KOPT-K1 (cell line): ENCODE measurements around the gene TRIP10.

Source experiments
- H3K27ac ChIP-seq: fragments of 200-600 bp; sonication (generic); 2 replicates; pipeline ENCODE4 v1.5.1; 2016; ENCODE audit warnings: antibody characterized with exemption, mild to moderate bottlenecking, low read depth, low read length; ENCODE audit not compliant: poor library complexity, severe bottlenecking
- H3K36me3 ChIP-seq: fragments of 200-600 bp; sonication (generic); 2 replicates; pipeline ENCODE4 v1.5.1; 2017; ENCODE audit warnings: antibody characterized with exemption, mild to moderate bottlenecking, low read length, moderate library complexity; ENCODE audit not compliant: insufficient read depth
- H3K9me3 ChIP-seq: fragments of 200-600 bp; sonication (generic); 2 replicates; pipeline ENCODE4 v1.5.1; 2017; ENCODE audit warnings: antibody characterized with exemption, low read length, mild to moderate bottlenecking; ENCODE audit not compliant: insufficient read depth, poor library complexity, severe bottlenecking

The TRIP10 gene, protein sequence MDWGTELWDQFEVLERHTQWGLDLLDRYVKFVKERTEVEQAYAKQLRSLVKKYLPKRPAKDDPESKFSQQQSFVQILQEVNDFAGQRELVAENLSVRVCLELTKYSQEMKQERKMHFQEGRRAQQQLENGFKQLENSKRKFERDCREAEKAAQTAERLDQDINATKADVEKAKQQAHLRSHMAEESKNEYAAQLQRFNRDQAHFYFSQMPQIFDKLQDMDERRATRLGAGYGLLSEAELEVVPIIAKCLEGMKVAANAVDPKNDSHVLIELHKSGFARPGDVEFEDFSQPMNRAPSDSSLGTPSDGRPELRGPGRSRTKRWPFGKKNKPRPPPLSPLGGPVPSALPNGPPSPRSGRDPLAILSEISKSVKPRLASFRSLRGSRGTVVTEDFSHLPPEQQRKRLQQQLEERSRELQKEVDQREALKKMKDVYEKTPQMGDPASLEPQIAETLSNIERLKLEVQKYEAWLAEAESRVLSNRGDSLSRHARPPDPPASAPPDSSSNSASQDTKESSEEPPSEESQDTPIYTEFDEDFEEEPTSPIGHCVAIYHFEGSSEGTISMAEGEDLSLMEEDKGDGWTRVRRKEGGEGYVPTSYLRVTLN

DNA sequence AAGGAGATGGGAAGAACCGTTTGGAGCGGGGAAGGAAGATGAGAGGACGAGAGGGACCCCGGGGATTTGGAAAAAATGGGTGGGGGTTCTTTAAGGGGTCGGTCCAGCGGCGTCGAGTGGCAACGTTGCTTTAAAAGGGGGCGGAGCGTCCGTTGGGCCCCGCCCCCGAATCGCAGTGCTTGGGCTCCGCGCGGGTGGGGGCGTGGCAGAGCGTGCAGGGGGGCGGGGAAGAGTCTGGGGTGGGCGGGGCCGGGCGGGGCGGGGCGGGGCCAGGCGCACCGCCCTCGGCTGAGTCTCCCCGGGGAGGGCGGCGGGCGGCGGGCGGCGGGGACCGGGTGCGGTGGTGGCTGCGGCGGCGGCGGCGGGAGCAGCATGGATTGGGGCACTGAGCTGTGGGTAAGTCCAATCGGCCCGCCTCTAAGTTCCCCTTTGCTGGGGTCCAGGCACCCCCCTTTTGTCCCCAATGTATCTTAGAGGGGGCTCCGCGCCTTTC is at the start of gene TRIP10:
TRIP10 (plus strand) TSS at position 291 of the 493 bp plus-strand sequence; CDS start at position 373, 82 bp downstream.
- H3K9me3 ChIP-seq, result no peaks in the 10 kb centered on the region
- peak within 1 kb of the TSS; percentile 65 for H3K27ac ChIP-seq
- H3K36me3 ChIP-seq, result no peaks in the 10 kb centered on the region

DNA sequence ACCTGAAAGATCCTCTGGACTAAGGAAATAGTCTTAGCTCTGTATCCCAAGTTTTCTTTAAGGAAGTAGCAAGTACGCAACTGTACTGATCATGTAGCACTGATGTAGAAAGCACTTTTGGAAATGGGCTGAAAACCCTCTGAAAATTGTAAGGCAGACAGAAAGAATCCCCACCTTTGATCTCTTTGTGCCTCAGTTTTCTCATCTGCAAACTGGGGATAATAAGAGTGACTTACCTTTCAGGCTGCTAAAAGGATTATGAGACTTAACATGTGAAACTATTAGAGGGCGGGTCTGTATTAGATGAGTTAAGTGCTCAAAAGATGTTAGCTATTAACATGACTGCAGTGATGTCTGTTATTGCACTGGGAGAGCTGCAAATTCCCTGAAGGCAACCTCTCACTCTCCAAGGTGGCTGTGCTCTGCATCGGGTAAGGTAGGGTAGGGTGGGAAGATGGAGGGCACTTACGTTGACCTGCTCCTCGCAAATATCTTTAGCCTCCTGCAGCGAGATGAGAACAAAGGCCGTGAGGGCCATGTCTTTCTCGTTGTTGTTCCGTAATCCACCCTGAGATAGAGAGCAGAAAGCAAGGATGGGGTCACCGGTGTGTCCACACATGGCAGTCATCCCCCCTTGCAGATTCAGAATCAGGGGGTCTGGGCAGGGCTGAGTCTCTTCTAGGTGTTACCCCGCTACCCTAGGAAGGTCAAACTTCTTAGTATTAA is 49.2 kb upstream of the TRIP10 start:
- H3K27ac ChIP-seq, result no peak overlapping the region
- H3K36me3 ChIP-seq, result no peaks in the 10 kb centered on the region

DNA sequence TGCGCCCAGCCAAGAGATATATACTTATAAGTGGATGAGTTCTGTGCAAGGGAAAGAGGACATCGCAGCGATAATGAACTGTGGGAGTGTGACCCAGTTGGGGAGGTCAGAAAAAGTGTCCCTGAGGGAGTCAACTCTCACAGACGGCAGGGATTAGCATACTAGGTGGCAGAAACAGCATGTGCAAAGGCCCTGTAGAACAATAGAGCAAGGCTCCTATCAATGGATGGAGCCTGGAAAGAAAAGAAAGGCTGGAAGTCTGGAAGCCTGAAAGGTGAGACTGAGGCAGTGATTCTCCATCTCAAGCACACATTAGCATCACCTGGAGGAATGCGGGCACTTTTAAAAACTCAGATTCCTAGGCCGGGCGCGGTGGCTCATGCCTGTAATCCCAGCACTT is 48.1 kb upstream of the TRIP10 start:
- Histone ChIP-seq H3K27ac (no peak overlapping the region), H3K36me3 (no peaks in the 10 kb centered on the region), H3K9me3 (no peaks in the 10 kb centered on the region)

More for the DNA sequence above, 49.2 kb upstream of the TRIP10 start:
- H3K9me3 ChIP-seq, result no peaks in the 10 kb centered on the region

DNA sequence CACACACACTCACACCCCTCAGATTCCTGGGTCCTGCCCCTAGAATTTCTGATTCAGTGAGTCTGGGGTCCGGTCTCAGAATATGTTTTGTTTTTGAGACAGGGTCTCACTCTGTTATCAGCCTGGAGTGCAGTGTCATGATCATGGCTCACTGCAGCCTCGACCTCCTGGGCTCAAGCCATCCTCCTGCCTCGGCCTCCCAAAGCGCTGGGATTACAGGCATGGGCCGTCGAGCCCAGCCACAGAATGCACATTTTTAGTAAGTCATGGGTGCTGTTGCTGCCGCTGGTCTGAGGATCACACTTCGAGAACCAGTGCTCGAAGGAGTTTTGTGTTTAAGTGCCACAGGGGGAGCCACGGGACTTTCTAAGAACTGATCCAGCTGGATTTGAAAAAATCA is 47.5 kb upstream of the TRIP10 start:
- no peak overlapping the region for H3K27ac ChIP-seq
- no peaks in the 10 kb centered on the region for H3K36me3 ChIP-seq

DNA sequence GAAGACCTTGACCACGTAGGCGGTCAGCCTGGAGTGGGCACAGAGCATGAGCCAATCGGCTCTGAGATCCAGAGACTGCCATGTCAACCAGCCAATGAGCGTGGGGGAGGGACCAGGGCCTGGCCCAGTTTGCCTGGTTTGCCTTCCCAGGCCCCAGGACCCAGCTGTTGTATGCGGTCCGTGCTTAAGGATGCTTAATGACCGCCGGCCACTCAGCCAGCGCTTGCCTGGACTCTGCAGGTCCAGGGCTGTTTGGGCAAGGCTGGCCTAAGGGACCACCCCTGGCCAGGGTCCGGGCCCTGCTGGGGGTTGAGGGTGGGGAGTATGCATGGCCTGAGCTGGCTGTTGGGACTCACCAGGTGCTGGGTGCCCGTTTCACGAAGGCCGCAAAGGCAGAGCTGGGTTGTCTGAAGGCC is 46.4 kb upstream of the TRIP10 start:
- Histone ChIP-seq H3K36me3 (no peaks in the 10 kb centered on the region), H3K27ac (no peak overlapping the region), H3K9me3 (no peaks in the 10 kb centered on the region)

More for the DNA sequence above, 47.5 kb upstream of the TRIP10 start:
- no peaks in the 10 kb centered on the region for H3K9me3 ChIP-seq

DNA sequence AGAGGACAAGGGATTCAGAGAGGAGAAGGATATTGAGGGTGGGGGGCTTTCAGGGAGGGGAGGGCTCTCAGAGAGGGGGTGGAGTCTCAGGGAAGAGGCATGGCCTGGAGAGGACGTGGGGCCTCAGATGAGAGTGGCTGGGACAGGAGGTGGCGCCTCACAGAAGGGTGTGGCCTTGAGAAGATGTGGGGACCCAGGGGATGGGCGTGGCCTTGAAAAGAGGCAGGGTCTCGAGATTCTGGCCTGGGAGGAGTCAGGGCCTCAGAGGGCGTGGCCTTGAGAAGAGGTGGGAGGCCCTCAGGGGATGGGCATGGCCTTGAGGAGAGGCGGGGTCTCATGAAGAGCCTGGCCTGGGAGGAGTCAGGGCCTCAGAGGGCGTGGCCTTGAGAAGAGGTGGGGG is 45.8 kb upstream of the TRIP10 start:
- Histone ChIP-seq H3K9me3 (no peaks in the 10 kb centered on the region), H3K27ac (no peak overlapping the region), H3K36me3 (no peaks in the 10 kb centered on the region)

DNA sequence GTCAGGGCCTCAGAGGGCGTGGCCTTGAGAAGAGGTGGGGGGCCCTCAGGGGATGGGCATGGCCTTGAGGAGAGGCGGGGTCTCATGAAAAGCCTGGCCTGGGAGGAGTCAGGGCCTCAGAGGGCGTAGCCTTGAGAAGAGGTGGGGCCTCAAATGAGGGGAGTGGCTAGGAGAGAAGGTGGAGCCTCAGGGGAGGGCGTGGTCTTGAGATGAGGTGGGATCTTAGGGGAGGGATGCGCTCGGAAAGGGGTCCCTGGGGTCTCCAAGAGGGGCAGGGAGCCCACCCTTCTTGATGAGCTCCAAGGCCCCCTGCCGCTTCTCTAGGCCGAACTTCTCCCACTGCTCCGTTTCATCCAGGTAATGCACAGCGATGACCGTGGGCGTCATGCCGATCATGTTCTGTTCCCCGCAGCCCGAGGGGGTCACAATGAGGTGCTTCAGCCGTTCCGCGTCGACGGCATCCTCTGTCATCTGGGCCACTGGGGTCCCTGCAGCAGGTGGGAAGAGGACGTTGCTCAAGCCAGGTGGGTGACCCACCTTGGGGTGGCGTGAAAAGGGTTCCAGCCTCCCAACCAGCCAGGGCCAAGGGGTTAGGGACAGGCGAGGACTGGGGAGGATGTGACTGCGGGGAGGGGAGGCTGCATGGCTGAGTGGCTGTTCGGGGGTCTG is 45.2 kb upstream of the TRIP10 start:
- no peak overlapping the region for H3K27ac ChIP-seq
- no peaks in the 10 kb centered on the region for H3K36me3 ChIP-seq
- no peaks in the 10 kb centered on the region for H3K9me3 ChIP-seq

DNA sequence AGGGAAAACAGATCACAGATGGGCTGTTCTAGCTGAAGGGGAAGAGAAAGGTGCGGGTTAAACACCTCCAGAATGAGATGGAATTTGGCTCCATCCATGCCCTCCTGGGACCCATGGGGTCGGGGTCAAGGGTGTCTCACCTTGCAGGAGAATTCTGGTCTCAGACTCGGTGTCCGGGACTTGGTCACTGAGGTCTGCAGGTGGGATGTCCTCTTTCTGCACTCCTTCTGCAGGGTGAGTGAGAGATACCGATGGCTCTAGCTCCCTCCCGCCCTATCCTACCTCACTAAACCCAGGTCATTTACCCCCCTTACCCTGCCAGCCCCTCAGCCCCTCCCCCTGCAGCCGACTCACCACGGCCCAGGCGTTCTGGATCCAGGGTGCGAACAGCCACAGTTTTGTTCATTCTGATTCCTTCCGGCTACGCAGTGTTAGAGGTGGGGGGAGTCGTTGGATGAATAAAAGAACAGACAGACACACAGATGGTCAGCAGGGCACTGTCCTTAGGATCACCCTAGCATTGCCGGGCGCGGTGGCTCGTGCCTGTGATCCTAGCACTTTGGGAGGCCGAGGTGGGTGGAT is 43.1 kb upstream of the TRIP10 start:
- Histone ChIP-seq H3K27ac (no peak overlapping the region), H3K9me3 (no peaks in the 10 kb centered on the region), H3K36me3 (no peaks in the 10 kb centered on the region)

DNA sequence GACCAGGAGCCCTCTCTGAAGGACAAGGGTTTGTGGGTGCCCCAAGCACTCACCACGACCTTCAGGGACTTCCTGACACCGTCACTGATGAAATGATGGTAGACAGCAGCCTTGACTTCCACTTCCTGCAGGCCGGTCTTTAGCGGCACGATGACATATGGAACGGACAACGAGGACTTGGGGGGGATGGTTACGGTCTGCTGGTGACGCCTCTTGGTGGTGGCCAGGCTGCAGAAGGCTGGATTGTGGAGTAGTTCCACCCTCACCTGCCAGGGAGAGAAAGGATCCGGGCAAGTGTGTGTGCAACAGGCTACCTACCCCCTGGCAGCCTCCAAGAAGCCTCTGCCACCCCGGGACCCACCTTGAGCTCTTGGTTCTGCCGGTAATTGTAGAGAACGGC is 42.2 kb upstream of the TRIP10 start:
- Histone ChIP-seq H3K36me3 (no peaks in the 10 kb centered on the region), H3K27ac (no peak overlapping the region), H3K9me3 (no peaks in the 10 kb centered on the region)

DNA sequence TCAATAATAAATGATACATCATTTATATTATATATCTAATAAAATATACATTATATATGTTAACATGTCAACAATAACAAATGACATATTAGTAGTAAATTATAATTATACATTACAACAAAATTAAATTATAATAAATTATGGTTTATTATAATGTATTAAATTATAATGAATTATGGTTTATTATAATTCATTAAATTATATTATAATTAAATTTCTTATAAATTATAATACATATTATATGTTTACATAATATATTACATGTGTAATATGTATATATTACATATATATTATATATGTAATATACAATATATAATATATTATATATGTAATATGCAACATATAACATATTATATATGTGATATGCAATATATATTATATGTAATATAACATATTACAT is 39.5 kb upstream of the TRIP10 start:
- Histone ChIP-seq H3K27ac (no peak overlapping the region), H3K9me3 (no peaks in the 10 kb centered on the region), H3K36me3 (no peaks in the 10 kb centered on the region)

DNA sequence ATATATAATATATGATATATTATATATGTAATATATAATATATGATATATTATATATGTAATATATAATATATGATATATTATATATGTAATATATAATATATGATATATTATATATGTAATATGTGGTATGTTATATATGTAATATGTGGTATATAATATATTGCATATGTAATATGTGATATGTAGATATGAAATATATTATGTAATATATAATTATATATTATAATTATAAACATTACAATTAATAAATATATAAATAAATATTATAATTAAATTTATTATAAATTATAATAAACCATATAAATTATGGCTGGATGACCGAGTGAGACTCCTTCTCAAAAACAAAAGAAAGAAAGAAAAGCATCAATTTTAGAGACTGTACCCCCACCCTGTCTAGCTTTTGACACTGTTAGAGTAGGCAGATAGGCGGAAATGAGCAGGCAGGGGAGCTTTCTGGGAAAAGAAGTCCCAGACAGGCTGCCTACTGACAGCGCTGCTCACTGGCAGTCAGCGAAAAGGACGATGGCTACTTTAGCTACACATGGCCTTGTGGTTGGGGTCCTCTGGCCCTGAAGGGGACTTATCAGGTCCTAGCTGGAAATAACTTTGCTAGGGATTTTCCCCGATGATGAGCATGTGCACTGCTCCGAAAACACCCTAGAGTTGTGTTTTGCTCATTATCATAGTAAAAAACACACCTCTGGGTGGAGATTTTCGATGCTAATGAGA is 38.7 kb upstream of the TRIP10 start:
- Histone ChIP-seq H3K36me3 (no peaks in the 10 kb centered on the region), H3K9me3 (no peaks in the 10 kb centered on the region), H3K27ac (no peak overlapping the region)

DNA sequence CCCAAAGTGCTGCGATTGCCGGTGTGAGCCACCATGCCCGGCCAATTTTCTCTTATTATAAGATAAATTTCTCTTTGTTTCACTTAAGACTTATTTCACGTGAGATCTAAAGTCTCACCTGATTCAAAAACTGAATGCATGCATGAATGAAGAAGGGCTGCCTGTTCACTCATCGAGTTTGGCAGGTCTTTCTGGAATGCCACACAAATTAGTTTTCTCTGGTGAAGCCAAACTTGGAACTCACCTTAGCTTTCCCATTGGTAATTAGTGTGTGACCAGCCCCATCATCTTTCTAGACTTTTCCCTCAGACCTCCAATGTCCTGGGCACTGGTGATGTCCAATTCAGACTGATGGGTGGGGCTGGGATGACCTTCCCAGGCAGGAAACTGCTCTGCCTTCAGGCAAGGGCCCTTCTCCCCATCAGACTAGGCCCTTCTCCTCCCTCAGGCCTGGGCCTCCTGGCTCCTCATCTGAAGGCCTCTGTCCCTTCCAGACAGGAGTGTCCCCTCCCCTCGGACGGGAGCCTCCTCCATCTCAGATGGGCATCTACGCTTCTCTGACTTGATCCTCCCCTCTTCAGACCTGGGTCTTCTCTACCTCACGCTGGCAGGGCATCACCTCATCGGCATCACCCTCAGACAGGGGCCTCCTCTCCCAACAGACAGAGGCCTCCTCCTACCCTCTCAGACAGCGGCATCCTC is 33.4 kb upstream of the TRIP10 start:
- Histone ChIP-seq H3K9me3 (no peaks in the 10 kb centered on the region), H3K36me3 (no peaks in the 10 kb centered on the region), H3K27ac (no peak overlapping the region)

DNA sequence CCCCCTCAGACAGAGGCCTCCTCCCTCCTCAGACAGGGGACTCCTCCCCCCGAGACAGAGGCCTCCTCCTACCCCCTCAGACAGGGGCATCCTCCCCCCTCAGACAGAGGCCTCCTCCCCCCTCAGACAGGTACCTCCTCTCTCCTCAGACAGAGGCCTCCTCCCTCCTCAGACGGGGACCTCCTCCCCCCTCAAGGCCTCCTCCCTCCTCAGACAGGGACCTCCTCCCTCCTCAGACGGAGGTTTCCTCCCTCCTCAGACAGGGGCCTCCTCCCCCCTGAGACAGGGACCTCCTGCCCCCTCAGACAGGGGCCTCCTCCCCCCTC is 32.9 kb upstream of the TRIP10 start:
- Histone ChIP-seq H3K36me3 (no peaks in the 10 kb centered on the region), H3K9me3 (no peaks in the 10 kb centered on the region), H3K27ac (no peak overlapping the region)
